NCI-H1694 treated with DMSO at 0.1 percent for 48 hours (cell line): ENCODE results near the gene RAD21L1.

Experiments used
- DNase-seq: peaks from one replicate; lab custom pipeline; 2025; lab: John Stamatoyannopoulos, UW

Gene RAD21L1

DNA sequence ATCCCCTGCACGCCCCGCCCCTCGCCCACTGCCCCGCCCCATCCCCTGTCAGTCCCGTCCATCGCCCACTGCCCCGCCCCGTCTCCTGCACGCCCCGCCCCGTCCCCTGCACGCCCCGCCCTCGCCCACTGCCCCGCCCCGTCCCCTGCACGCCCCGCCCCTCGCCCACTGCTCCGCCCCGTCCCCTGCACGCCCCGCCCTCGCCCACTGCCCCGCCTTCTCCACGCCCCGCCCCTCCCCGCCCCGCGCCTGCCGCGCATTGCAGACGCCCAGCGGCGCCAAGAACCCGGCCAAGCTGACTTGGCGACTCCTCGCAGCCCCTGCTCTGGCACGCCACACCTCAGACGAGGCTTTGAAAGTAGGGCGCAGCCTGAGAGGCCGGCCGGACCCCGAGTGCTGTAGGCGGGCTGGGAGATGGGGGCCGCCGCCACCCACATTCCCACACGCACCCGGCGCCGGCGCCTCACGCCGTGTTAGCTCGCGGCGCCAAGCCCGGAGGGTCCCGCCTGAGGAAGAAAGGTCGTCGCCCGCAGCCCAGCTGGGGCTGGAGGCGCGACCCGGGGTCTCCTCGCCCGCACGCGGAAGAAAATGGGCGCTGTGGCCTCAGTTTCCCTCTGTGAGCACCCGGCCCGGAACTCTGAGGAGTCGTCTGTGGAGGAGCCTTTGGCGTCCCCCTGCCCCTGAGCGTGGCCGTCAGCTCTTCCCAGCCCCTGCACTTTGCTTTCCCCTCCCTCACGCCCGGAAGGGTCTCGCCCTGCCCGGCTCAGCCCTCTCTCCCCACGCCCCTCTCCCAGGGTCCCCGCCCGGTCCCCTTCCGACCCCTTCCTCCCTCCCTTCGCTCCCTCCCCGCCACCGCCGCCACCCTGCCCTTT, at the start of gene RAD21L1:
Gene RAD21L1 (plus strand): TSS at position 262 of the 872 bp plus-strand sequence. CDS start 2,410 bp downstream, outside the sequence.
- no peak for DNase-seq

GRCh38 chr20:1177680-1178079, 48.2 kb upstream of the RAD21L1 start:
- DNase-seq: no peak

- DNase-seq: no peak
Measured at GRCh38 chr20:1178103-1178502, 47.7 kb upstream of the RAD21L1 start.

- no peak for DNase-seq
Measured at GRCh38 chr20:1178623-1179022, 47.2 kb upstream of the RAD21L1 start.

DNA sequence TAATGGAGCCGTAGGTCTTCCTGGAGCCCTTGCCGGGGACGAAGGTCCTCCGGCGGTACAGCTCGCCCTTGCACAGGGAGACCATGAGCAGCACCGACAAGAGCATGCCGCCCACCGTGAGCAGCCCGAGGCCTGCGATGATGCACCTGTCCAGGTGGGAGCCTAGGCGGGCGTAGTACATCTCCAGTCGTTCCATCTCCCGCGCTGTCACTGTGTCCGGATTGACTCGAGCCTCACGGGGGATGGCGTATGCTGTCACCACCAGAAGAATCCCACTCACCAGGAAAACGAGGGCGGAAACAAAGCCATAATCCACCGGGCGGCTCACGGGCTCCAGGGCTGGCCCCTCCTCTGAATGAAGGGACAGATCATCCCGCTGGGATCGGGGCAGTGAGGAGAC, 44.9 kb upstream of the RAD21L1 start:
- no peak for DNase-seq

DNA sequence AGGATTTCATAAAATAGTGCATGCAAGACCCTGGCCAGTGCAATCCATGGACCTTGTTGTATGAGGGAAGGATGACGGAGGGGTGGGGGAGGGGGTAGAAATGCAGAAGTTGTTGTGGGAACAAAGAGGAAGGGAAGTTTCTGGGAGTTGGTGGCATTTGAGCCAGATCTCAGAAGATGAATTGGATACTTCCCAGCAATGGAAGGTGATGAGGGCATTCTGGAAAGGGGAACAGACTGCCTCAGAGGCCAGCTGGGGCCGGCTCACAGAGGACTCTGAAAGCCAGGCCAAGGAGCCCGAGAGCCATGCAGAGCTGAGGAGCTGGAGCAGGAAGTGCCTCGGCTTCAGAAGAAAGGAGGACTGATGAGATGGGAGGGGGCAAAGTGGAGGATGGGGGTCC, 43.7 kb upstream of the RAD21L1 start:
- no peak for DNase-seq

GRCh38 chr20:1183153-1183552, 42.7 kb upstream of the RAD21L1 start:
- DNase-seq: no peak

GRCh38 chr20:1184260-1184637, 41.6 kb upstream of the RAD21L1 start:
- no peak for DNase-seq

DNA sequence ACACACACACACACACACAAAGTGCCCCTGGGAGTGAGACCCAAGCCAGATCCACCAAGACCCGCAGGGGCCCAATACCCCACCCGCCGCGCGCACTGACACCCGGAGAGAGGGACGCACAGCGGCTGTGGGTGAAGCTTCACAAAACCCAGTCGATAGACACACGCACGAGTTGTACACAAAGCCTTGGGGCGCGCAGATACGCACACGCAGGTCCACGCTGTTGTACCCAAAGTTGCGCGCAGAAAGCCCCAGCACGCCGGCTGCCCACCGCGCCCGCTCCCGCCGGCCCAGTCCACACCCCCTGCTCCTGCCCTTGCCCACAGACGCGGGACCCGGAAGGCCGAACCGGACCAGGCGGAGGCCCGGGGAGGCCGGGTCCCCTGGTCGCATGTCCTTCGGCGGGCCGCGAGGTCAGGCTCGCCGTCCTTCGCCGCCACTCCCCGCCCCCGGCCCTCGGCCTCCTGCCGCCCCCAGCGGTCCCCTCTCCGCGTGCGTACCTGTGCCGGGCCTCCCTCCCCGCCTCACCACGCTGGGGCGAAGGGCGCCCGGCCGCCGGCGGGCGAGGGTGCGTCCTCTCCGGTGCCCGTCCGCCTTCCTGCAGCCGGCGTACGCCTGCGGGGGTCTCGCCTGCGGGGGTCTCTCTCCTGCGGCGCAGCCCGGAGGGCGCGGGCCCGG, 41.1 kb upstream of the RAD21L1 start, which contains the start of gene TMEM74B:
Gene TMEM74B (minus strand): TSS at position 344 of the 678 bp plus-strand sequence. CDS start 1,180 bp downstream, outside the sequence.
- no peak for DNase-seq

- DNase-seq: no peak
Measured at GRCh38 chr20:1185316-1185741, 40.5 kb upstream of the RAD21L1 start.

- no peak for DNase-seq
Measured at GRCh38 chr20:1185790-1186334, 40.0 kb upstream of the RAD21L1 start.

- DNase-seq: no peak
Measured at GRCh38 chr20:1186367-1186991, 39.4 kb upstream of the RAD21L1 start.

DNA sequence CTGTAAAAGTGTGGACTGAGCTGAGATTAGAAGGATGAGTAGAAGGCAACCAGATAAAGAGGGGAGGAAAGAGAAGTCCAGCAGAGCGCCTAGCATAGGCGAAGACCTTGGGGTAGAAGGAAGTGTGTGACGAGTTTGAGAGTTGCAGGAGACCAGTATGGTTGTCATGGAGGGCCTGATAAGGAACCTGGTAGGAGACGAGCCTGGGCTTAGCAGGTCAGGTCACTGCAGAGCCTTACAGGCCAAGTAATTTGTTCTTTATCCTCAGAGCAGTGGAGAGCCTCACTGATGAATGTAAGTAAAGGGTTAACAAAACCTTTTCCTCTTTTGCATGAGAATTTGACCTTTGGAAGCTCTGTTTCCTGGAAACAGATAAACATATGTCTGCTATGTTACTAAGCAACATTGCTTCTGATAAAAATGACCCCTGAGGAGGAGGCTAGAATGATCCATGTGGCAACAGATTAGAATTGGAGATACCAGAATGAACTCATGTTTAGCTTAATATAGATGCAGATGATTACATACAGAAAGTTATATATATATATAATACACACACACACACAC, 38.2 kb upstream of the RAD21L1 start:
- no peak for DNase-seq

GRCh38 chr20:1188347-1188746, 37.5 kb upstream of the RAD21L1 start:
- no peak for DNase-seq

- no peak for DNase-seq
Measured at GRCh38 chr20:1189827-1190226, 36.0 kb upstream of the RAD21L1 start.

GRCh38 chr20:1190847-1191246, 35.0 kb upstream of the RAD21L1 start:
- DNase-seq: no peak

DNA sequence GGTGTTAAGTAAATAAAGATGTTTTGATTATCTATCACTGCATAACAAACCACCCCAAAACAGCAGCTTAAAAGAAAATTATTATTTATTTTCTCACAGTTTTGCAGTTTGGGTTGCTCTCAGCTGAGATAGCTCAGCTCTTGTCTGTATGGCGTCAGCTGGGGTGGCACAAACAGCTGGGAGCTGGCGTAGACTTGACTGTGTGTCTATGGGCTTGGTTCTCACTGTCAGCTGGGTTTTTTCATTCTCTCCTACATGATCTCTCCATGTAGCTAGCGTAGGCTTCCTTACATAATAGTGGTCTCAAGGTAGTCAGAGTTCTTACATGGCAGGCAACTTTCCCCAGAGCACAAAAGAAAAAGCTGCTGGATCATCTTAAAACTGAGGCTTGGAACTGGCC, 34.5 kb upstream of the RAD21L1 start:
- no peak for DNase-seq

DNA sequence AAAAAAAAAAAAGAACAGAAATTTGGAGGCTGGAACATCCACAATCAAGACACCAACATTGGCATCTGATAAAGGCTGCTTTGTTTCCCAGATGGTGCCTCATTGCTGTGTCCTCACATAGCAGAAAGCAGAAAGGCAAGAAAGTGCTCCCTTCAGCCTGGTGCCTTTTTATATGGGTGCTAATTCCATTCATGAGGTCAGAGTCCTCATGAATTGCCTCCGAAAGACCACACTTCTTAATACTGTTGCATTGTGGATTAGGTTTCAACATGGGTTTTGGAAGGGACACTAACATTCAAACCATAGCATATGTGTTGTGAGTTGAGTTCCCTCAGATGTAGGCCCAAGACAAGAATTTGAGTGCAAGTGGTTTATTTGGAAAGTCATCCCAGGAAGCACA, 30.6 kb upstream of the RAD21L1 start:
- no peak for DNase-seq

- no peak for DNase-seq
Measured at GRCh38 chr20:1196634-1197033, 29.2 kb upstream of the RAD21L1 start.

DNA sequence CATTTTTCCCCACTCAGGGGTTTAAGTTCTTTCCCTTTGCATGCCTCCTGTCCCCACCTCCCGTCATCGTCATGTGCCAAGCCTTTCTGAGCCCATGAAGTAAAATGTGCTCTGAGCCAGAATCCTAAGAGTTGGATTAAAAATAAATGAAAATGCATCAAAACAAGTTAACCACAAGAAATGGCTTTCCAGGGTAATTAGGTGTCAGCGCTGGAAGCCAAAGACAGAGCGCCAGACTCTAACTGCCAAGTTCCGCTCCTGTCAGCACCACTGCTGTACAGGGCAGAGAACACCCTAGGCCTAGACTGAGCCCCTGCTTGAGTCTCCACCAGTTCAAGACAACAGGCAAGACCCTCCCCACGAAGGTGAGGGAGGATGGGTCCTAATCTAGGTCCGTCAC, 28.0 kb upstream of the RAD21L1 start:
- DNase-seq: no peak

- DNase-seq: no peak
Measured at GRCh38 chr20:1198751-1199150, 27.1 kb upstream of the RAD21L1 start.

DNA sequence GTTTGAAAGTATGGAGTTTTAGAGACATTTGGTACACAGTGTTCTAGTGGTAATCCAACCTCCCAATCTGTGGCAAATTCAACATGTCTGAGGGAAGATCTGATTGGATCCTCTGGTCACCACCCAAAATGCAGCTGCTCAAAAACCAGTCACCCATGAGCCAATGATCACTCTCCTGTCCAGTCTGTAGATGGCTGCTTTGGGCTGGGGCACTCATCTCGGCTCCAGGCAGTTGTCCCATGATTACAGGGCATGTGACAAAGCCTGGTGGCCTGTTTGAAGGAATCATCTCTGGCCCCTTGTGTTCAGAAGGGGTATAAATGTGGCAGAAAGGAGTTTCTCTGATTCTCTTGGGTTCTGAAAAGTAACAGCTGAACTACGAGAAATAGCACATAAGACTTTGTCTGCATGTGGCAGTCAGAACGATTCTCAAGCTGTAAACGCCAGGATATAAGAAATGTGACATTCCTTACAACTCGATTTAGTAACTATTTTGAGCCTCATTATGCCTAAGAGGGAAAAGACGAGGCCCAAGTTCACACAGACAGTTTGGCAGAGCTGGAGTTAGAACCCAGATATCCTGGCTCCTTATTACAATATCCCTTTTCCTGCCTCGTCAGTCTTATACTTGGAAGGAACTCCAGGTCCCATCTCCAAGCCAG, 26.5 kb upstream of the RAD21L1 start:
- no peak for DNase-seq
